T-cell (primary cell): ENCODE results near the gene MARCHF9. TPM values are rescaled to one million over a fixed set of nuclear protein-coding genes. Genes with fewer than 3 reads are reported as not detected.

Experiments
- ATAC-seq, 4 experiments: fragments of 200-7000 bp in 3 of 4; fragments of 150-1000 bp in 1 of 4; cut with Tn5 transposase; replicated peaks in 1 of 4; 1 replicate in 3 of 4; 2 replicates in 1 of 4; pipeline ENCODE4 v1.10.0; 2021; ENCODE audit warnings: moderate library complexity in 3 of 4, mild to moderate bottlenecking in 2 of 4, moderate number of reproducible peaks in 1 of 4
- CTCF ChIA-PET, 2 donors: fragments of 300-600 bp; sonication (Branson Sonifier 250); formaldehyde crosslinking; loops; one replicate each; lab custom pipeline; 2022; ENCODE audit warnings: antibody characterized with exemption in 2 of 2; lab: Charles Lee
- POLR2A ChIA-PET, 2 donors: fragments of 300-600 bp; sonication (Branson Sonifier 250); formaldehyde crosslinking; loops; one replicate each; lab custom pipeline; 2022; ENCODE audit warnings: antibody characterized with exemption in 2 of 2; lab: Charles Lee
- DNase-seq, 35 experiments: peaks; one replicate each; pipeline versions ENCODE4 v3.0.0 to v3.0.0-alpha.2; 2013 to 2023
- H3K27ac ChIP-seq: one replicate; pipeline ENCODE4 v1.5.1; 2013; ENCODE audit warnings: low read length
- H3K27me3 ChIP-seq, 2 experiments: replicated peaks in 1 of 2; 1 replicate in 1 of 2; 2 replicates in 1 of 2; pipeline versions ENCODE4 v1.6.1 to v1.7.0; 2013; ENCODE audit warnings: low read length in 1 of 2, mixed read lengths in 1 of 2; ENCODE audit not compliant: control insufficient read depth in 2 of 2, insufficient read depth in 2 of 2; ENCODE audit errors: extremely low read depth in 1 of 2
- H3K36me3 ChIP-seq, 2 donors: 1 replicate in 1 of 2; 2 replicates in 1 of 2; pipeline versions ENCODE4 v1.6.1 to v1.7.0; 2013; ENCODE audit warnings: low read length in 1 of 2; ENCODE audit not compliant: control insufficient read depth in 2 of 2, insufficient read depth in 1 of 2; ENCODE audit errors: extremely low read depth in 1 of 2
- H3K4me1 ChIP-seq, 2 experiments: 1 replicate in 1 of 2; 2 replicates in 1 of 2; pipeline versions ENCODE4 v1.6.1 to v1.7.0; 2013; ENCODE audit warnings: low read length in 2 of 2, mixed read lengths in 1 of 2; ENCODE audit not compliant: insufficient read depth in 2 of 2, control insufficient read depth in 1 of 2; ENCODE audit errors: extremely low read depth in 1 of 2
- H3K4me3 ChIP-seq, 2 donors: 1 replicate in 1 of 2; 2 replicates in 1 of 2; pipeline versions ENCODE4 v1.5.1 to v1.7.0; 2013; ENCODE audit warnings: mild to moderate bottlenecking in 2 of 2, low read length in 1 of 2, moderate library complexity in 1 of 2; ENCODE audit not compliant: control insufficient read depth in 1 of 2; ENCODE audit errors: extremely low read depth in 1 of 2
- H3K9me3 ChIP-seq: 2 replicates; pipeline ENCODE4 v1.7.0; 2013
- H3K27ac Mint-ChIP-seq, 2 donors: one replicate each; pipeline ENCODE4 v1.8.0; 2020 to 2021; ENCODE audit warnings: mild to moderate bottlenecking in 2 of 2, mixed read lengths in 2 of 2
- H3K27me3 Mint-ChIP-seq, 2 donors: one replicate each; pipeline ENCODE4 v1.8.0; 2021 to 2022; ENCODE audit warnings: mixed read lengths in 2 of 2
- H3K36me3 Mint-ChIP-seq: one replicate; pipeline ENCODE4 v1.8.0; 2021; ENCODE audit warnings: mixed read lengths
- H3K4me1 Mint-ChIP-seq, 3 donors: one replicate each; pipeline ENCODE4 v1.8.0; 2020 to 2022; ENCODE audit warnings: mixed read lengths in 3 of 3, mild to moderate bottlenecking in 1 of 3
- H3K4me3 Mint-ChIP-seq, 3 donors: one replicate each; pipeline ENCODE4 v1.8.0; 2020 to 2022; ENCODE audit warnings: mild to moderate bottlenecking in 3 of 3, mixed read lengths in 3 of 3, moderate library complexity in 3 of 3
- H3K9me3 Mint-ChIP-seq, 3 donors: one replicate each; pipeline ENCODE4 v1.8.0; 2020 to 2022; ENCODE audit warnings: mixed read lengths in 3 of 3
- WGBS: methylation state at CpG from one replicate; pipeline ENCODE4 v1.1.5; 2013; ENCODE audit warnings: missing lambda C conversion rate; ENCODE audit not compliant: insufficient coverage; 5-methylcytosine and 5-hydroxymethylcytosine counted together
- total RNA-seq, 35 experiments: library from RNA in 6 of 35; stranded (reverse) in 6 of 35; fragments of 120-200 nt in 1 of 35; gene quantifications; one replicate each; pipeline versions ENCODE4 v1.2.1 to v1.2.4 and lab custom pipeline; 2013 to 2026

The MARCHF9 gene
- total RNA-seq, 5 donors from 2014 or later (not counting 1 experiment from before 2014, with no cell fraction given) = 45.4 to 72.9 (median 71.7) TPM

DNA sequence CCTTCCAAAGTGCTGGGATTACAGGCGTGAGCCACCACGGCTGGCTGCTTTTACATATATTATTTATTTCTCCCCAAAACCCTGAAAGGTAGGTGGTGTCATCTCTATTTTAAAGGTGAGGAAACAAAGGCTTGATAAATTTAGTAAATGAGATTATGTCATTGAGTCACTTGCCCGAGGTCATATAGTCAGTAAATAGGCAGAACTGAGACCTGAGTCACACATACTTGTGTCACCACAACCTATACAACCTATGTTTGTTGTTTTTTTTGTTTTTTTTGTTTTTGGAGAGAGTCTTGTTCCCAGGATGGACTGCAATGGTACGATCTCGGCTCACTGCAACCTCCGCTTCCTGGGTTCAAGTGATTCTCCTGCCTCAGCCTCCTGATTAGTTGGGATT is 40.5 kb downstream of the MARCHF9 start:
- Mint-ChIP-seq H3K27ac (no peak overlapping the region), H3K27me3 (no peaks in the 10 kb centered on the region), H3K36me3 (peaks cover 41% of the 10 kb centered on the region), H3K4me1 (peaks cover 3 to 6% (median 4%) of the 10 kb centered on the region in 3 donors), H3K4me3 (no peak overlapping the region), H3K9me3 (no peaks in the 10 kb centered on the region)
- DNase-seq (no peak), ATAC-seq (no peak)
- WGBS = no CpG with 5 or more reads among the region's 6 CpGs
- H3K27ac ChIP-seq = no peak overlapping the region
- H3K9me3 ChIP-seq = no peaks in the 10 kb centered on the region
- H3K36me3 ChIP-seq = peaks cover 3 to 70% of the 10 kb centered on the region in 2 donors
- CTCF ChIA-PET = no interaction called here
- no peaks in the 10 kb centered on the region for H3K27me3 ChIP-seq
- H3K4me1 ChIP-seq = no peaks in the 10 kb centered on the region
- no peak overlapping the region for H3K4me3 ChIP-seq
- POLR2A ChIA-PET = no interaction called here

DNA sequence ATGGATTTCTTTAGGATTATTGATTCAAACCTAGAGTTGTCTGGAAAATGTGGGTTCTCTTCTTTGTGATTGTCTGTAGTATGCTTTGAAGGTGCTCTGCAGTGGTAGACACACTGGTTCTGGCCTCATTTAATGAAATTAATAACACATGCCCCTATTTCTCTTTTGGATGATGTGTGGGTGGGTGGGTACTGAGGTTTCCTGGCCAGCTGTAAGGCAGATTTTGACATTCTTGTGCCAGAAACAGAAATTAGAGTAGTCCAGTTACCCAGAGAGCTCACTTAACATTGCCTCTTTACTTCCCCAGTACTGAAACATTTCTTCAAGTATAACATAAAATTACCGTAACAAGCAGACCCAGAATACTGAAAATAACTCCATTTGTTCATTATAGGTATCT is 42.1 kb downstream of the MARCHF9 start:
- H3K27ac Mint-ChIP-seq = no peak overlapping the region
- DNase-seq = no peak
- H3K36me3 Mint-ChIP-seq = peaks cover 39% of the 10 kb centered on the region
- no peak overlapping the region for H3K4me3 ChIP-seq
- H3K9me3 ChIP-seq = no peaks in the 10 kb centered on the region
- no peak for ATAC-seq
- no peak overlapping the region for H3K4me3 Mint-ChIP-seq
- peaks cover 0 to 3% (median 2%) of the 10 kb centered on the region in 3 donors for H3K4me1 Mint-ChIP-seq
- no peaks in the 10 kb centered on the region for H3K27me3 ChIP-seq
- no peaks in the 10 kb centered on the region for H3K9me3 Mint-ChIP-seq
- no CpG with 5 or more reads among the region's 1 CpG for WGBS
- peaks cover 3 to 68% of the 10 kb centered on the region in 2 donors for H3K36me3 ChIP-seq
- no peaks in the 10 kb centered on the region for H3K4me1 ChIP-seq
- no peaks in the 10 kb centered on the region for H3K27me3 Mint-ChIP-seq
- H3K27ac ChIP-seq = no peak overlapping the region
- ChIA-PET CTCF (no interaction called here), POLR2A (no interaction called here)

DNA sequence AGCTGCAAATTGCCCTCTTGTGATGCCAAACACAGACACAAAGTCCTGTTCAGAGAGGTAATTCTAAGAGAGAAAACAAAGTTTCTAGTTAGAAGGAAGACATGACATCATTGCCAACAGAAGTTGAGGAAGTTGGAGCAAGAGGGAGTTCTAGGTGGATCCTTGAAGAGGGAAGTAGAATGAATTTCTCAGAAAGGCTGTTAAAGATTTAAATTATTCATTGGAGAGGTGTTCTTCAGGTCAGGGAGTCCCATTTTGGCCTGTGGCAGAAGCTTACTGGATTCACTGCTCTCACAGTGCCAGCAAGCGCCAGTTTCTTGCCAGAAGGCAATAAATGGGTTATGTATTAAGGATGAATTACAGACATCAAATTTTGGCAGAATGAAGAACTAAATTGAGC is 43.0 kb downstream of the MARCHF9 start:
- H3K36me3 ChIP-seq = peaks cover 0 to 67% of the 10 kb centered on the region in 2 donors
- no peak overlapping the region for H3K27ac ChIP-seq
- Mint-ChIP-seq H3K4me3 (no peak overlapping the region), H3K27ac (peak overlapping the region in 1 of 2 donors; percentile 5), H3K4me1 (peaks cover 0 to 2% (median under 1%) of the 10 kb centered on the region in 3 donors), H3K27me3 (no peaks in the 10 kb centered on the region), H3K9me3 (no peaks in the 10 kb centered on the region), H3K36me3 (peaks cover 44% of the 10 kb centered on the region)
- no peaks in the 10 kb centered on the region for H3K27me3 ChIP-seq
- no peak for DNase-seq
- no peak overlapping the region for H3K4me3 ChIP-seq
- ChIA-PET CTCF (interaction anchor here in 1 of 2 donors (0.8 to 1.0 kb wide), 2 partner anchors 15 to 29 kb away, joined by 3 to 4 read pairs; partner anchors contain the start of gene TSFM), POLR2A (no interaction called here)
- no CpG with 5 or more reads among the region's 1 CpG for WGBS
- no peaks in the 10 kb centered on the region for H3K9me3 ChIP-seq
- no peak for ATAC-seq
- no peaks in the 10 kb centered on the region for H3K4me1 ChIP-seq

DNA sequence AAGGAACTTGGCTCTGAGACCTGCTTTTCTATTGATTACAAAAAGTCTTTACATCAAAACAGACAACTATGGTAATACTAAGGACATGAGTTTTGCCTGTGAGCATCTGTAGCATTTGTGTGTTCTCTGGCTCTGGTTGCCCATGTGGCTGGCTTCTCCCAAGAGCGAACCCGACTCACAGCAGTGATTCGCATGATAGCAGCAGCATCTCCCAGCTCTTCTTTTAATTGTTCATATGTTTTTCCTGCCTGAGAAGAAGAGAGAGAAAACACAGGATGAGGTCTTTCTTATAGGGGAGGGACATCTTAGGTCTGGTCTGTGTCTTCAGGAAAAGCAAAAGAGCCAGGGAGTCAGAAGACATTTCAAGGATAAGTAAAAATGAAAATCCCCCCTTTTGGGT is 46.1 kb downstream of the MARCHF9 start:
- CTCF ChIA-PET = interaction anchor here in 1 of 2 donors (0.7 to 1.7 kb wide), 3 partner anchors 34 to 44 kb away, joined by 3 to 4 read pairs (median 3); no protein-coding TSS in a partner anchor
- no peaks in the 10 kb centered on the region for H3K4me1 Mint-ChIP-seq
- no peaks in the 10 kb centered on the region for H3K4me1 ChIP-seq
- H3K36me3 Mint-ChIP-seq = peaks cover 40% of the 10 kb centered on the region
- no peak overlapping the region for H3K4me3 ChIP-seq
- H3K9me3 ChIP-seq = no peaks in the 10 kb centered on the region
- no peak for DNase-seq
- H3K27me3 Mint-ChIP-seq = no peaks in the 10 kb centered on the region
- WGBS = no CpG with 5 or more reads among the region's 3 CpGs
- no peak overlapping the region for H3K27ac ChIP-seq
- POLR2A ChIA-PET = no interaction called here
- ATAC-seq = no peak
- H3K4me3 Mint-ChIP-seq = no peak overlapping the region
- H3K9me3 Mint-ChIP-seq = no peaks in the 10 kb centered on the region
- H3K36me3 ChIP-seq = peaks cover 0 to 49% of the 10 kb centered on the region in 2 donors
- H3K27ac Mint-ChIP-seq = no peak overlapping the region
- no peaks in the 10 kb centered on the region for H3K27me3 ChIP-seq

DNA sequence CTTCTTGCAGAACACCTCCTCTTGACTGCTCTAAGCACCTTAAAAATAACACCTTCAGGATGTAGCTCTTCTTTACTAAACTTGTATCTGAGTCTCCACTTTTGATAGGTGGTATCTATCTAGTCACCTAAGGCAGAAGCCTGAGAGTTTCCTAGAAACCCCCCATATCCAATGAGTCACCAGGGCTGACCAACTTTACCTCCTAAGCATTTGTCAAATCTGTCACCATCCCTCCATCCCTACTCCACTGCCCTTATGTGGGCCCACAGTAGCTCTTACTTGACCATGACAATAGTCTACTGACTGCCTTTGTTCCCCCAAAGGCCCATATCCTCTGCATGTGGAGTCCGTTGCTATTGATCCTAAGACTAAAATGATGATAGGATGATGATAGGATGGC is 47.7 kb downstream of the MARCHF9 start:
- no peaks in the 10 kb centered on the region for H3K9me3 Mint-ChIP-seq
- ATAC-seq = no peak
- H3K4me3 Mint-ChIP-seq = no peak overlapping the region
- Histone ChIP-seq H3K9me3 (no peaks in the 10 kb centered on the region), H3K27ac (no peak overlapping the region), H3K36me3 (peaks cover 4 to 46% of the 10 kb centered on the region in 2 donors), H3K27me3 (no peaks in the 10 kb centered on the region), H3K4me1 (no peaks in the 10 kb centered on the region), H3K4me3 (no peak overlapping the region)
- peak overlapping the region in 1 of 2 donors; percentile 6 for H3K27ac Mint-ChIP-seq
- no peak for DNase-seq
- POLR2A ChIA-PET = no interaction called here
- no peaks in the 10 kb centered on the region for H3K4me1 Mint-ChIP-seq
- no peaks in the 10 kb centered on the region for H3K27me3 Mint-ChIP-seq
- H3K36me3 Mint-ChIP-seq = peaks cover 35% of the 10 kb centered on the region
- WGBS = no CpG with 5 or more reads among the region's 1 CpG
- CTCF ChIA-PET = interaction anchor here (0.8 to 3.7 kb wide), 13 partner anchors 11 to 104 kb away, joined by 3 to 17 read pairs (median 4); no protein-coding TSS in a partner anchor

DNA sequence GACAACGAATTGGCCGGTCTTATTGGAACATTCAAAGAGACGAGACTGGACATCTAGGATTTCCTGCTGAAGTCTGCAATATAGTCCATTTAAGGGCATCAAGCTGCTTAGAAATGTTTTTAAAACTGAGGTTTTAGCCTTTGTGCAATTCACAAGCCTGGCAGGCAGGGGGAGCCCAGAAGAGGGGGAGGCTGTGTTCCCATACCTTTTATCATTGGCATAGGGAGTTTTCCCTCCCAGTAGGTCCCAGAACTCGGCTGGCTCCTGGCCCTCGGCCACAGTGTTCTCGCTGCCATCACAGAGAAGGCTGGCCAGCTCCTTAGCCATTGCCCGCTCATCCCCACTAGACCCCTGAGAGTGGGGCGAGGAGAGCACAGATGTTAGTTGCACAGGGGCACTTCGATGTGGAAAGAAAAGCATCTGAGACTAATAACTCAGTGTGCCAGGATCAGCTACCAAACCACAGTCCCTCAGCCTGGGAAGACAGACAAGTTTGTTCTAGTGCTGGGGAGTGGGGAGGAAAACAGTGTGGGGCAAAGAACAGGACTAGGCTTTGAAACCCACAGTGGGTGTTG is 48.5 kb downstream of the MARCHF9 start:
- no peaks in the 10 kb centered on the region for H3K9me3 ChIP-seq
- POLR2A ChIA-PET = no interaction called here
- Mint-ChIP-seq H3K36me3 (peaks cover 29% of the 10 kb centered on the region), H3K27me3 (no peaks in the 10 kb centered on the region), H3K9me3 (no peaks in the 10 kb centered on the region), H3K27ac (no peak overlapping the region), H3K4me1 (no peaks in the 10 kb centered on the region), H3K4me3 (no peak overlapping the region)
- H3K4me3 ChIP-seq = no peak overlapping the region
- H3K27me3 ChIP-seq = no peaks in the 10 kb centered on the region
- DNase-seq (peak in 26 of 35 experiments; percentile 4 to 52 (median 22)), ATAC-seq (peak in 2 of 4 experiments; percentile 37 to 58)
- CTCF ChIA-PET = interaction anchor here (0.6 to 3.7 kb wide), 15 partner anchors 20 to 103 kb away, joined by 3 to 17 read pairs (median 4); no protein-coding TSS in a partner anchor
- no peaks in the 10 kb centered on the region for H3K4me1 ChIP-seq
- peaks cover 4 to 46% of the 10 kb centered on the region in 2 donors for H3K36me3 ChIP-seq
- no peak overlapping the region for H3K27ac ChIP-seq
- WGBS = 71% methylated on average over 9 of the region's 9 CpGs
